Measurements from ENCODE around the gene ARSB.

Gene ARSB

GRCh38 chr5:78989080-78989479 lies 4.0 kb upstream of the ARSB start:
- Histone ChIP-seq H3K27me3 (ENCODE audit: control insufficient read depth, low read length) (peaks cover 7% of the 10 kb centered on the region; the same call in 1 of the 2 replicates), H3K79me2 (ENCODE audit: control insufficient read depth, low read length) (no peaks in the 10 kb centered on the region), H3K4me3 (ENCODE audit: low read length) (no peak overlapping the region), H4K20me1 (ENCODE audit: control insufficient read depth, insufficient read depth, low read depth, low read length) (no peaks in the 10 kb centered on the region), H3K27ac (ENCODE audit: low read depth, low read length) (no peak overlapping the region), H3K4me1 (ENCODE audit: control insufficient read depth, low read length) (peaks cover 14% of the 10 kb centered on the region), H3K9me3 (ENCODE audit: control insufficient read depth, insufficient read depth, low read length) (no peaks in the 10 kb centered on the region), H3K9me2 (replicated peaks; ENCODE audit: control insufficient read depth, low read length) (no peaks in the 10 kb centered on the region), H3K4me2 (ENCODE audit: low read length) (no peak overlapping the region), H3K36me3 (ENCODE audit: control insufficient read depth, low read length) (no peaks in the 10 kb centered on the region), H3F3A (ENCODE audit: control insufficient read depth, insufficient read depth) (peaks cover 18% of the 10 kb centered on the region)
- TF ChIP-seq CTCF (IDR thresholded peaks at IDR 0.05; ENCODE audit: low read depth, low read length, poor library complexity, severe bottlenecking) (no peak), EZH2phosphoT487 (IDR thresholded peaks at IDR 0.05; ENCODE audit: borderline replicate concordance, low read length) (no peak)

GRCh38 chr5:78985725-78986223 lies 664 bp upstream of the ARSB start:
- Histone ChIP-seq H3K36me3 (ENCODE audit: control insufficient read depth, low read length) (no peaks in the 10 kb centered on the region), H3K4me3 (ENCODE audit: low read length) (peak overlapping the region; percentile 83), H3K27ac (ENCODE audit: low read depth, low read length) (peak overlapping the region; percentile 70), H3K27me3 (ENCODE audit: control insufficient read depth, low read length) (peaks cover 7% of the 10 kb centered on the region; the same call in 1 of the 2 replicates), H4K20me1 (ENCODE audit: control insufficient read depth, insufficient read depth, low read depth, low read length) (no peaks in the 10 kb centered on the region), H3K4me2 (ENCODE audit: low read length) (peak overlapping the region; percentile 90), H3K9me2 (replicated peaks; ENCODE audit: control insufficient read depth, low read length) (no peaks in the 10 kb centered on the region), H3K4me1 (ENCODE audit: control insufficient read depth, low read length) (peaks cover 43% of the 10 kb centered on the region), H3K9me3 (ENCODE audit: control insufficient read depth, insufficient read depth, low read length) (no peaks in the 10 kb centered on the region), H3K79me2 (ENCODE audit: control insufficient read depth, low read length) (peaks cover 7% of the 10 kb centered on the region), H3F3A (ENCODE audit: control insufficient read depth, insufficient read depth) (peaks cover 25% of the 10 kb centered on the region)
- TF ChIP-seq CTCF (IDR thresholded peaks at IDR 0.05; ENCODE audit: low read depth, low read length, poor library complexity, severe bottlenecking), result no peak
- TF ChIP-seq EZH2phosphoT487 (IDR thresholded peaks at IDR 0.05; ENCODE audit: borderline replicate concordance, low read length), result no peak

- Histone ChIP-seq H3K4me1 (ENCODE audit: control insufficient read depth, low read length) (peaks cover 43% of the 10 kb centered on the region), H3K9me2 (replicated peaks; ENCODE audit: control insufficient read depth, low read length) (no peaks in the 10 kb centered on the region), H3K9me3 (ENCODE audit: control insufficient read depth, insufficient read depth, low read length) (no peaks in the 10 kb centered on the region), H3F3A (ENCODE audit: control insufficient read depth, insufficient read depth) (peaks cover 25% of the 10 kb centered on the region), H3K79me2 (ENCODE audit: control insufficient read depth, low read length) (peaks cover 7% of the 10 kb centered on the region), H4K20me1 (ENCODE audit: control insufficient read depth, insufficient read depth, low read depth, low read length) (no peaks in the 10 kb centered on the region), H3K36me3 (ENCODE audit: control insufficient read depth, low read length) (no peaks in the 10 kb centered on the region), H3K27me3 (ENCODE audit: control insufficient read depth, low read length) (peaks cover 7% of the 10 kb centered on the region; the same call in 1 of the 2 replicates), H3K4me2 (ENCODE audit: low read length) (peak overlapping the region; percentile 90), H3K4me3 (ENCODE audit: low read length) (peak overlapping the region; percentile 83), H3K27ac (ENCODE audit: low read depth, low read length) (peak overlapping the region; percentile 70)
- TF ChIP-seq CTCF (IDR thresholded peaks at IDR 0.05; ENCODE audit: low read depth, low read length, poor library complexity, severe bottlenecking) (no peak), EZH2phosphoT487 (IDR thresholded peaks at IDR 0.05; ENCODE audit: borderline replicate concordance, low read length) (no peak)
These were observed 533 bp downstream of the ARSB start for GRCh38 chr5:78984439-78985115.
